Left kidney (tissue), 8 donors: Measurements from ENCODE around the gene XDH. TPM values are rescaled to one million over a fixed set of nuclear protein-coding genes. Genes with fewer than 3 reads are reported as not detected.

Experiments
- DNase-seq: peaks from one replicate; pipeline ENCODE4 v3.0.0-alpha.2; 2013
- long read RNA-seq, 8 donors: transcript quantifications; one replicate each; lab custom pipeline, GENCODE V29; 2026
- polyA plus RNA-seq: library from polyadenylated mRNA; unstranded; fragments of 120-200 nt; gene quantifications from one replicate; pipeline ENCODE4 v1.2.1, GENCODE V29; 2013; ENCODE audit not compliant: insufficient read length

Gene XDH
- 0.50 TPM for polyA plus RNA-seq
- long read RNA-seq, donor 1 = 0 reads
- long read RNA-seq, donor 2 = 0 reads
- long read RNA-seq, donor 3 = 0 reads
- long read RNA-seq, donor 4 = 0 reads
- long read RNA-seq, donor 5 = 0 reads
- long read RNA-seq, donor 6 = 0 reads
- long read RNA-seq, donor 7 = 0 reads
- long read RNA-seq, donor 8 = 0 reads

DNA sequence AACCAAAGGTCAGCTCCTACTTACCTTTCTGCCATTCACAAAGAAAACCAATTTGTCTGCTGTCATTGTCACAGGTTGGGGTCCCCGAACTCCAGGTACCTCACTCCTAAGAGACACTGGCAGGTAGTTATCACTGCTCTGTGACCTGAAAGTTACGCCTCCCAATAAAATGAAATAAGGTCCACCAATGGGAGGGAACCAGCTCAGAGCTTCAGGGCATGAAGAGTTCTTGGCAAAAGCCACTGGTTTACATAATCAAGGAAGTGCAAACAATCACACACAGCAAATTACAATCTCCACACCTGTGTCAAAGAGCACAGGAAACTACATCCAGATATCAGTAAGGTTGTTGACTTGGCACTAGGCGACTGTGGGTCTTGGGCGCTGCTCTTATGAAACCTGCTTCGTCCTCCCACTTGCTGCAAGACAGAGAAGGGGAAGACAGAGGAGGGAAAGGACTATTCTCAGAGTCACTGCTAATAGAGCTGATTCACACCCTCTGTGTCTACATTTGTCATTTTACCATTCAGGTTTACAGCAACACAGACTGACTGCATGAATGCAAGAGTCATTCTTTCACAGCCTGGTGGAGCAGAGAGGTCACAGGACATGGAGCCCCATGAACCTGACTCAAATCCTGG is at the start of gene XDH:
Gene XDH, minus strand, starts transcription at position 142 of the 641 bp plus-strand sequence. Its CDS starts 76 bp downstream, at position 66.
- DNase-seq = no peak

DNA sequence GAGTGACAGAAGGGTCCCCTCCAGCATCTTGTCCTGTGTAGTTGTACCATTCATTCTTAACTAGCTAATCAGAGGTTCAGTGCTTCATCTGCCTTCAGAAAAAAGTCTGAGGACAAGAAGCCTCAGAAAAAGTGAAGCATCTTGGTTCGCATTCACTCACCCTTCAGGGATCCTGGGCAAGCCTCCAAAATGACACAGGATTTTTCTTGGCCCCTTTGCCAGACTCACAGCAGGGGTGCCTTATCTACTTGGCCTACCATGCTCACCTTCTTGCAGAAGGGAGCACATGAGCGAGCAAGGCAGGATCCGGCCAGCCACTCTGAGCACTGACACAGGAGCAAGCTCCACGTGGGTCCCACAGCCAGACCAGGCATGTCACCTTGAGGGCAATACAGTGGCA is 43.1 kb upstream of the XDH start:
- no peak for DNase-seq

DNA sequence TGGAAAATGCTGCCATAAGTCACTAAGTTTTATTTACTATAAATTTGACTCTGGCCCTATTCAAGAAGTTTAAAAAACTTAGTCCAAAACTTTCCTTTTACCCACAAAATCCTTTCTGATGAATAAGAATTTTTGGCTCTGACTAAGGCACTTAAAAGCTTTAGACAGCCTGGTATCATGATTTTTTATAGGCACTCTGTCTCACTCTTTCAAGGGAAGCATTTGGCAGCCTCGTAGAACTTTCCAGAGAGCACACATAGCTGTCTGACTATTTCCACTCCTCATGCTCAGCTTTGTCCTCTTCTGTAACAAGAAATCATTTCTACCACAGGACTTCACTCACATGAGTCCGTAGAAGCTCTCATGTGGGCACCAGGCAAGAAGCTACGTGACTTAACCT is 32.3 kb upstream of the XDH start:
- DNase-seq = no peak

DNA sequence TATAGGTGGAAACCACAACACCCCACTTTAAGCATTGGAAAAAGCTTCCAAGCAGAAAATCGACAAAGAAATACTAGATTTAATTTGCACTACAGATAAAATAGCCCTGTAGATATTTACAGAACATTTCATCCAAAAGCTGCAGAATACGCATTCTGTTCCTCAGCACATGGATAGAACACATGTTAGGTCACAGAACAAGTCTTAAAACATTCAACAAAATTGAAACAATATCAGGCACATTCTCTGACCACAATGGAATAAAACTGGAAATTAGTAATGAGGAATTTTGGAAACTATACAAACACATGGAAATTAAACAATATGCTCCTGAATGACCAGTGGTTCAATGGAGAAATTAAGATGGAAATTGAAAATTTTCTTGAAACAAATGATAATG is 27.8 kb upstream of the XDH start:
- no peak for DNase-seq

DNA sequence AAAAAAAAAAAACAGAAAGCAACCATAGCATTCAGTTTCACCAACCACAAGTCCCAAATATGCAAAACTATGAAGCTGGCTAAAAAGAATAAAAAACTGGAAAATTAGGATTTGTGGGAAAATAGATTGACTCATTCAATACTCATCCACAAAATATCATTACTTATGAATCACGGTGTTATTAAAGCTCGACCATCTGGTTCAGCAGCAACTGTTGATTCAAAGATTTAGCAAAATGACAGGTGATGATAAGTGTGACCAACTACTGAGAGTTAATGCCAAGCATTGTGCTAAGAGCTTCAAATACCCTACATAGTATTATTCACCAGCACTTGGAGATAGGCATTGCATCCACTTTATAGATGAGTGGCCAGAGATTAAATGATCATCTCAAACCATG is 26.2 kb upstream of the XDH start:
- no peak for DNase-seq

DNA sequence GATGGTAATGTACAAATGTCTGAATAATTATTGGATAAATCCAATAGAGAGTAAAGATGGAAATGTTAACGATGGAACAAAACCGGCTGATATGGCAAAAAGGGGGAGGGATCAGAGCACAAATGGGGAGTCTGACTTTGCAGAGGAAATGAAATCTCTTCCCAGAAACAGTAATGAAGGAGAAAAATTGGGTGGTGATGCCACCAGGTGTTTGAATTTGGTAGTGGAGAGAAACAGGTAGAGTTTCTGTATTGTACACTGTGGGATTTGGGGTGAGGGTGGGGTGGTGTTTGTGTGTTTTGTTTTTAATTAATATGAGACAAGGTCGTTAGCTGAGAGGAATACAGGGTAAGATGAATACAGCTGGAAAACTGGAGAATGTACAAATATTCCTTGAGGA is 20.4 kb upstream of the XDH start:
- DNase-seq = no peak

DNA sequence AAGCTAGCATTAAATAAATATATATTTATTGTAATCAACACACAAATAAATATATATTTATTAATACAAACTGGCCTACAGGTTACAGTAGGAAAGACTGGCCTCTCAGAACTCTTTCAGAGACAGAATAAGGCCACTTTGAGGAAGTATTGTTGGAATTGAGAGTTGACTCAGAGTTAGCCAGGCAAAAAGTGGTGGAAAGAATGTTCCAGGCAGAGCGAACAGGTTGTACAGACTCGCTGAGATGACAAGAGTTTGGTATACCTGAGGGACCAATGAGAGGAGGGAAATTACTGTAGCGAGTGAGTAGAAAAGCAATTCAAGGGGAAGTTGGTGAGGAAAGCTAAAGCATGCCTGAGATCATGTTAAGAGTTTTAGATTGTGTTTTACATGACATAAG is 19.0 kb upstream of the XDH start:
- no peak for DNase-seq

DNA sequence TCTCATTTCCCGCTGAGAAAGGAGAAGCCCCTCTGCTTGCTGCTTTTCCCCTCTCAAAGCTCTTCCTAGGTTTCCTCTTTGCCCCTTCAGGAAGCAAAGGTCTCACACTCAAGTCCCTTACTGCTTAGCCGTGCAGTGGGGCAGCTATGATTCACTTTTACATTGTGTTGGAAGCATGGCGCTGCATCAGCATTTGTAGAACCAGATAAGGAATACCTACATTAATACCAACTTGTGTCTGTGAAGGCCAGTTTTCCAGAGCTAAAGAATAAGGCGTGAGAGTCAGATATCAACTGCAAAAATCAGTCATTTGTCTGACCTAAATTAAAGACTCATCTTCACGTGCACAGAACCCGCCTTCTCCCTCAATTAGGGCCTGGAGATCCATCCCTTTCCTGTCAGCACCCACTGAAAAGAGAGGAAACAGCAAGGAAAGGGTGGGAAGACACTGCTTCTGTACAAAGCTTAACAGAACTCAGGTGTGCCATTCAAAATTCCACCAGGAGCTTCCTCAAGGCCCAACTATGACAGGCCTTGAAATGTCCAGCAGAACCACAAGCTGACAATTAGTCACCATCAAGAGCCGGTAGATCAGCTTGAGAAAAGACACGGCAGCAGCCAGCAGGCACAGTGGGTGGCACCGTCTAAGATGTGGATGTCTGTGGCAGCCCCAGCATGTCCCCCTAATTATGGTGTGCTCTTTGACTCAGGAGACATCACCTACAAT is 16.1 kb upstream of the XDH start:
- no peak for DNase-seq

DNA sequence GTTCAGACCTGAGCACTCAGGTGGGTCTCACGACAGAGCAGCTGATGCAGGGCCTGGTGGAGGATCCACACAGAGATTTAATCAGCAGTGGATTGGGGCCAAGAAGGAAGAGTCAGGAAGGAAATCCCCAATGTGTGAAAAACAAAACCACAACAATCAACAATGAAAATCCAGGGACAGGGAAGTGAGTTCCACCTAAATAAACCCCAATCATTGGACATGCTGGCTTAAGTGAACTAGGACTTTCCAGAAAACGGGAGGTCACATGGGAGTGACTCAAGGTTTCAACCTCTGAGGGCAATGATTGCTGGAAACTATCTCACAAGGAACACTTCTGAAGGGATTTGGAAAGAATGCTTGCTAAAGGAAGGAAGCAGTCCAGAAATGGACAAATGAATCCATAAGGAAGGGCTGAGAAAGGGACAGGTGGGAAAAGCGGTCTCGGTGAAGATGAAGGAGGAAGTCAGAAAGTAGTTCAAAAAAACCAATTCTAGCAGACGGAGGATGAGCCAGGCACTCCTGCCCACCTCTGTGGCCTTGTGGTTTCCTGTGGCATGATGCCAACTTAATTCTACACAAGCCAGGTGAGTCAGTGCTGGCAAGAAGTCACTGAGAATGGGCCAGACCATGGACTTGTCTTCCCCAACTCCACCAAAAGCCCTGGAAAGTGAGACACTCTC is 15.4 kb upstream of the XDH start:
- no peak for DNase-seq

DNA sequence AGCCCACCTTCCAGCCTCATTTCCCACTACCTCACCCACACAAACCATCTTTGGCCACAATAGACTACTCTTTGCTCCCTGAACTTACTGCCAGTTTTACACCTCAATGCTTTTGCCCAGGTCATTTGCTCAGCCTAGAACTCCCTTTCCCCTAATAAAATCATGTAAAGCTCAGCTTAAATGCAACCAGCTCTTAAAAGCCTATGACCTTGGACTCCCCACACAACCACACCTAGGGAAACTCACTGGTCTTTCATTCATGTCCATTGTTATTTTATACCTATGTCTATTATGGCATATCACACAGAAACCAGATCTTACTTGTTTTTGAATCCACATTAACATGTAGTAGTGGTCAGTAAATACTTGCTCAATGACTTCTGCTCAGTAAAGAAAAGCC is 14.5 kb upstream of the XDH start:
- no peak for DNase-seq

DNA sequence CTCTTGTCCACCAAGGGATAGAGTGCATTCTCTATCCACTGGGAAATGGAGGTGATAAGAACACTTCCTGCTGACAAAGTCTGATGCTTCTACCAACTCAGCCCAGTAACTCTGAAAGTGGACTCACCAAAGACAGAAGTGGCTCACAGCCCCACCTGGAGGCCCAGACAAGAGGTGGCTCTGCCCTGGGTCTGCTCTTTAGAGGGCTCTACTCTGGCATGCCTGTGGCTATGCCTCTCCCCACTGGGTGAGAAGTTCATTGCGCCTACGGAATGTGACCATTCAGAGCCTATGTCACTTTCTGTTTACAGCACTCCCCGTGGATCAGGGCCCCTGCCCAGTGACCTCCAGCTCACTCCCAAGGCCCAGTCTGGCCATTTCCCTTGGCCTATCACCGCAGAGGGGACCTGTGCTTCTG is 13.5 kb upstream of the XDH start:
- DNase-seq = no peak

DNA sequence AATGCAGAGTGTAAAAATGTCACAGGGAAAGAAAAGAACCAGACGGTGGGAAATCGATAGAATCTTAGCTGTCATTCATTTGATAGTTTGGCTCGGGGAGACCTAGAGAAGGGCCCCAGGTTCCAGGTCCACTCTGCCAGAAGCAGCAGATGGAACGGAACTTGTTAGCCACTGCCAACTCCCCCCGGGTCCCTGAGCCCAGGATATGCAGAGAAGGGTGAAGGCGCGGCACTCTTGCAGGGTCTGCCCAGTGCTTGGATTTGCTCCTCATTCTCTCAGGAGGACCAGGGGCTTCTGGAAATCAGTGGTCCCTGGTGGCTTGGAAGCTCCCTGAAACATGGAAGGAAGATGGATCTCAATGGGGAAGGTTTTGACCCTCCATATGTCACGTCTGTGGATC is 11.6 kb upstream of the XDH start:
- no peak for DNase-seq

DNA sequence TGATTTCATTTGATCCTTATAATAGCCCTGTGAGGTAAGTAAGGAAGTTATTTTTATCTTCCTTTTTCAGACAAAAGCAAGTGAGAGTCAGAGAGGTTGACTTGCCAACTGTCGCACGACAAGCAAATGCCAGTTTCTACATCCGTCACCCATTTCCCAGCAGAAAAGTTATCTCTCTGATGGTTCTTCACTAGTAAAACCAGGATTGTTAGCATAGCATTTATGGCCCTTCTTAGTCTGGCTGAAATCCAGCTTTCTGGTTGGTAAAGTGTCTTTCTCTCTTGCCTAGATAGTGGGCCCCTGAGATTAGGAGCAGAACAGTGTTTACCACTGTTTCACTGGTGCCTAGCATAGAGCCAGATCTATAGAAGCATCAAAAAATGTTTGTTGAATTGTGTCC is 7.1 kb upstream of the XDH start:
- DNase-seq = no peak

DNA sequence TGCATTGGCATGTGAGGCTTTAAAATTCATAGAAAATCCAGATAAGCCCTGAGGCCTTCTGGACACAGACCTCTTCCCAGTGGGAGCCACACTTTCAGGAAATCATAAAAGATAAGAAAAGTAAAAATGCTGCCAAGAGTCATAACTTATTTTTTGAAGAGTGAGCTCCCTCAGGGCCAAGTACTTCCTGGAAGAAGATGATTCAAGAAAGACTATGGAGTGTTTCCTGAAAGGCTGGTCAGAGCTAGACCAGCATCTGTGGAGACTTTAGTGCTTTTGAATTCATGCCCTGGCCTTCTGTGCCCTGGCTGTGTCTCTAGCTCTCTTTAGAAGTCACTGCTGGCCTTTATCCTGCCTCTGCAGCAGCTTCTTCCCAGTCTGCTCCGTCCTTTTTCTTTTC is 6.4 kb upstream of the XDH start:
- DNase-seq = no peak

DNA sequence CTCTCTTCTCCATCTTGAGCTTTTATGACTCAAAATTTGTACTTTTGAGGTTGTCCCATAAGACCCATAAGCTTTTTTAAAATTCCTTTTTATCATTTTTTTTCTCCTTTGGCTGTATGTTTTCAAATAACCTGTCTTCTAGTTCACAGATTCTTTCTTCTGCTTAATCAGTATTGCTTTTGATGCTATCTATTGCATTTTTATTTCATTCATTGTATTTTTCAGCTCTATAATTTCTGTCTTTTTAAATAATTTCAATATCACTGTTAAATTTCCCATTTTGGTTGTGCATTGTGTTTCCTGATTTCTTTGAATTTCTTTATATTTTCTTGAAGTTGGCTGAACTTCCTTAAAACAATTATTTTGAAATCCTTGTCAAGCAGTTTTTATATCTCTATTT is 4.8 kb upstream of the XDH start:
- DNase-seq = no peak

DNA sequence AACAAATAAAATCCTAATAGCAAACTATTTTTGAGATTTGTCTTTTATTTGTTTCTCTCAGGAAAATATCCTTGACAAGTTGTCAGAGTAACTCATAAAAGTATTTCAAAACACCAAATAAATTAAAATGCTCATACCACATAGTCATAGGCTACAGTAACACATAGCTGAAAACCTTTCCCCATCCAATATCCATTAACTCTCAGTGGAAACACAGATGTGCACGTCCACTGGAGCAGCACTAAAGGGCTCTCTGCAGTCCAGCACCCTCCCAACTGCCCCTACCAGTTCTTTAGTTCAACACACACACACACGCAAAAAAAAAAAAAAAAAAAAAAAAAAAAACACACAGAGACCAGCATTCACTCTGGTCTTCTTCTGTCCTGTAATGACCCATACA is 879 bp upstream of the XDH start:
- no peak for DNase-seq

DNA sequence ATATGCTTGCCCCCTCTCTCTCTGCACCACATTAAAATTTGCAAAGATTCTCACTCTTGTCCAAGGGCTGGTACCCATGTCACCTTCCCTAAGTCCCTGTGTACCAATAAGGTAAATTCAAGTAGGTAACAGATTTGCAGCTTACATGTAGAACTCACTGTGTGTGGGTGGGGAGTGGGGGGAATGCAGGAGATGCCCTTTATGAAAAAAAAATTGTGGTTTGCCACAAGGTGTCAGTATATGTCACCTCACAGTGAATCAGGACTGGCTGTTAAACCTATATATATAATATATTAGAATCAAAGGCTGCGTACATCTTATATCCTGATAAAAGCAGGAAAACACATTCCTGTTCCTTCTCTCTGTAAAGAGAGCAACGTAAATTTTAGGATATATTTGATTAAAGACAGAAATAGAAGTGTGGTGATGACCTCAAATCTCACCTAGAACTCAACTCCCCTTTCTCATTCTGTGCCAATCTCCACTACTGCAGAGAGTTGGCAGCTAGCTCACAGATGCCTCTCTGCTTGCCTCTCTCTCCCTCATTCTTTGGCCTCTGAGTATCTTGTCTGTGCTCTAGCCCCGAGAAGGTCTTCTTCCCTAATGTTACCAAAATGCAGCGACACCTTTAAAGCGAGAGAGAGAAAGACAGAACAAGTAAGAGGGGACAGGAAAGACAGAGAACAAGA is 536 bp downstream of the XDH start:
- no peak for DNase-seq

DNA sequence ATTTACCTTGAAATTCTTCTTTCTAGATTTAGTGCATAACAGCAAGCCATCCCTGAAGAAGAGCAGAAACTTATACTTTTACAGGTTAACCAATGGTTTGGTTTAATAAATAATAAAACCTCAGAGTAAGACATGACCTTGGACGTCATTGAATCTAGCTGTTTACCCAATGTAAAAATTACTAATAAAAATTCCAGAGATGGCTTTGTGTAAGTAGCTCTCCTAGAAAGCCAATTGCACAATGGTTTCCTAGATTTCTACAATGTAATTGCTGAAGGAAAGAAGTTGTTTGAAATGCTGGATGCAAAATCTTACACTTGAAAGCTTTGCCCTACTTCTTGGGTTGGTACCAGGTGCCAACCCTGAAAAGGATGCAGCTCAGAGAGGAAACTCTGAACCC is 1.5 kb downstream of the XDH start:
- DNase-seq = no peak

DNA sequence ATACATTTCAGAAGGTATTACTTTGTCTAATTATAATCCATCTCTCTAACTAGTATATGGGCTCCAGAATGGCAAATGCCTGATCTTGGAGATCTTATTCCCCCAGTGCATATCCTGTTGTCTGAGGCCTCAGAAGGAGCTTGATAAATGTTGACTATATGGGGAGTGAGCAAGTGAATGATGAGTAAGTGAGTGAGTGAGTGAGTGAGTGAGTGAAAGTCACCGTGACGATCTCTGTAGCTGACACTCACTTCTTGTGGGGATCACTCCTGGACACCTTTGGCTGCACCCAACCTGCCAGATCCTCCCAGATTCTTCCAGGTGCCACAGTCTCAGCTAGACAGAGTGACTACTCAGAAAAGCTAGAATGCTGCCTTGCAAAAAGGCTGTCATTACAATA is 2.8 kb downstream of the XDH start:
- no peak for DNase-seq

DNA sequence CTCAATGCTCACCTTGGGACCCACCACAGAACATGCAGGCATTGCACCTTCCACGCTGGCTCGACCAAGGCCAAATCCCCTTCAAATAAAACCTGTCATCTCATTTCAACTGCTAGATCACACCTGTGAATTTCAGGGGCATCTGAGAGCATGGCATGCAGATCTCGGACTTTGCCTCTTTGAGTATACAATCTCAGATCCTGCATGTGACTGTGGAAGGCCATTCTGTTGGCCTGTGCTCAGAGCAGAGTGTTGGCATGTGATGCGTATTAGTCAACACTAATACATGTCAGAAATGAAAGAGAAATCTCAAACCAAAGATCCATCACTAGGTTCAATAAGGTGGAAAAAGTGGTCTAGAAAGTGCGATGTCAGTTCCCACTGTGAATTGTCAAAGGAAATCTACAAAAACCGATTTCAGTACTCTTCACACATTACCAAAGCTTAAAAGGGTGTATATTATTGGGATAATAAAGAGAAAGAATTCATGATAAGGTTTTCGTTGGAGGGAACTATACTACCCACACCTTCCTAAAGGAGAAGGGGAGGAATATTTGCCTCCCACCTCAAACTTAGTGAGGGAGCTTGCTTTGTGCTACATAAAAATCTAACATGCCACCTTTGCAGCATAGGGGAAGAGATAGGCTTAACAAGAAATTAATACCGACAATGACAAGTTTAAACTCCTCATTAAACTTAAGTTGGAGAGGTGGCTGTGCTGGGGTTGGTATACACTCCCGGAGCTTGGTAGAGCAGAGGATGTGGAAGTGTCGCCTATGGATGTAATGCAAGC is 7.8 kb downstream of the XDH start:
- DNase-seq = no peak

DNA sequence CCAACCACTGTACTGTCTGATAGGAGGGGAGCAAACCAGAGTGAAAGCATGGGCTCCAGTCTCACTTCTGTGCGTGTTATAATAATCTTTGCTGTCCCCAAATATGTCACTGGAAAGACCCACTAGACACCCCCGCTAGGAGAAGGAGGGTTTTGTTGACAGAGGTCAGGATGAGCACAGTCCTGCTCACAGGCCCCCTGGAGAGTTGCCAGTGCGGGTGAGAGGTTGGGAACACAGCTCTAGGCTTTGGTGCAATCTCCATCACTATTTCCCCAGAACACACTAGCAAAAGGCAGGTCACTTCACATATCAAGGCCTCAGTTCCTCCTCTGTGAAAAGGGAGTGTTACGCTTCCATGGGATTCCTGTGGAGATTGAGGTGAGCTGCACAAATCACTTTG is 9.7 kb downstream of the XDH start:
- no peak for DNase-seq

DNA sequence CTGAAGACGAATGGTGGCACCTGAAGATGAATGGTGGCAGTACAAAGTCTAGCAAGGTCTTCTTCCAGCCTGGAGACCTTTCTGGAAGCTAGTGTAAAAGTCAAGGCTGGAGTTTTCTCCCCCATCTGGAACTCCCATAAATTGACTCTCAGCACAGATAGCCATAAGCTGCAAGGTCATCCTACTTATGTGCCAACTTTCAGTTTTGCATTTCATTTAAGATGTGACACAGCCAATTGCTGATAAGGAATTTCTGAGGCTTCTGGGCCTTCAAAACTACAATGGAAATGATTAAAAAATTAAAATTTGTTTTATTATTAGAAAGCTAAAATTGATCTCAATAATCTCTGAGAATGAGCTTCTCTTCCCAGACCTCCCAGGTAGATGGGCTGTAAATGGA is 10.2 kb downstream of the XDH start:
- DNase-seq = no peak
